Endothelial cell of umbilical vein (primary cell): ENCODE data around the gene LRAT. TPM values are rescaled to one million over a fixed set of nuclear protein-coding genes. Genes with fewer than 3 reads are reported as not detected.

Experiments used
- BruUV-seq: library from RNA; stranded (reverse); fragments of 400-500 nt; replicated peaks from 2 replicates; lab custom pipeline; 2021; lab: Mats Ljungman, UMichigan
- CTCF ChIA-PET: fragments of 300-600, 350-600 bp; sonication (Branson Sonifier 250); formaldehyde crosslinking; loops from one replicate; lab custom pipeline; 2021; ENCODE audit warnings: antibody characterized with exemption, inconsistent platforms; lab: Charles Lee
- POLR2A ChIA-PET: fragments of 300-600, 350-600 bp; sonication (Branson Sonifier 250); formaldehyde crosslinking; loops from one replicate; lab custom pipeline; 2021; ENCODE audit warnings: antibody characterized with exemption, inconsistent platforms; lab: Charles Lee
- DNase-seq: peaks from one replicate; pipeline ENCODE4 v3.0.0-alpha.2; 2011; ENCODE audit warnings: low read depth, low spot score
- FAIRE-seq: peaks from 2 replicates; lab custom pipeline; 2011; peaks lifted over from hg19 to GRCh38; lab: Jason Lieb, UNC
- H2AFZ ChIP-seq: 2 replicates; pipeline ENCODE4 v1.6.0; 2012; ENCODE audit warnings: low read depth, low read length, control low read depth, inconsistent platforms
- H3K27ac ChIP-seq: 2 replicates; pipeline ENCODE4 v1.5.1; 2011; ENCODE audit warnings: low read depth, mild to moderate bottlenecking, control low read depth, low read length, moderate library complexity; ENCODE audit not compliant: insufficient read depth
- H3K27me3 ChIP-seq, 2 experiments: 2 replicates each; pipeline versions ENCODE4 v1.6.0 to v1.6.1; 2011; ENCODE audit warnings: low read length in 2 of 2, mixed read lengths in 1 of 2; ENCODE audit not compliant: control insufficient read depth in 2 of 2, insufficient read depth in 2 of 2
- H3K36me3 ChIP-seq, 2 experiments: 2 replicates in 1 of 2; 3 replicates in 1 of 2; pipeline ENCODE4 v1.5.1; 2011; ENCODE audit warnings: low read length in 2 of 2, mild to moderate bottlenecking in 1 of 2, moderate library complexity in 1 of 2; ENCODE audit not compliant: control insufficient read depth in 2 of 2, insufficient read depth in 2 of 2; ENCODE audit errors: extremely low read depth in 1 of 2
- H3K4me1 ChIP-seq: 3 replicates; pipeline ENCODE4 v1.5.1; 2011; ENCODE audit warnings: mild to moderate bottlenecking, low read length; ENCODE audit not compliant: control insufficient read depth, insufficient read depth; ENCODE audit errors: extremely low read depth
- H3K4me2 ChIP-seq: 2 replicates; pipeline ENCODE4 v1.6.1; 2011; ENCODE audit warnings: low read length, control low read depth, mixed read lengths; ENCODE audit not compliant: insufficient read depth
- H3K4me3 ChIP-seq, 3 experiments: fragments of 200-600 bp in 1 of 3; sonication (generic), shearing (Covaris generic) in 1 of 3; replicated peaks in 1 of 3; 2 replicates each; pipeline ENCODE4 v1.5.1; 2011 to 2016; ENCODE audit warnings: control low read depth in 3 of 3, low read length in 3 of 3, mild to moderate bottlenecking in 2 of 3, inconsistent platforms in 1 of 3, low read depth in 1 of 3, moderate library complexity in 1 of 3; ENCODE audit not compliant: insufficient read depth in 1 of 3
- H3K79me2 ChIP-seq: 2 replicates; pipeline ENCODE4 v1.6.0; 2012; ENCODE audit warnings: low read length, inconsistent platforms; ENCODE audit not compliant: control insufficient read depth, insufficient read depth
- H3K9ac ChIP-seq: replicated peaks from 2 replicates; pipeline ENCODE3; 2011; ENCODE audit warnings: low read length, control low read depth; ENCODE audit not compliant: insufficient read depth; ENCODE audit errors: extremely low read depth
- H3K9me1 ChIP-seq: replicated peaks from 3 replicates; pipeline ENCODE4 v1.6.0; 2011; ENCODE audit warnings: mild to moderate bottlenecking, low read length; ENCODE audit not compliant: control insufficient read depth, insufficient read depth; ENCODE audit errors: extremely low read depth
- H3K9me3 ChIP-seq: replicated peaks from 2 replicates; pipeline ENCODE4 v1.5.1; 2012; ENCODE audit warnings: low read length, inconsistent platforms; ENCODE audit not compliant: control insufficient read depth, insufficient read depth
- H4K20me1 ChIP-seq: replicated peaks from 2 replicates; pipeline ENCODE3; 2011; ENCODE audit warnings: mild to moderate bottlenecking, low read length; ENCODE audit not compliant: control insufficient read depth, insufficient read depth; ENCODE audit errors: extremely low read depth
- EZH2 ChIP-seq: IDR thresholded peaks from 2 replicates; pipeline ENCODE4 v1.6.1; 2012; ENCODE audit warnings: borderline replicate concordance, low read depth, mild to moderate bottlenecking, moderate library complexity, low read length, inconsistent platforms; ENCODE audit not compliant: severe bottlenecking
- GATA2 ChIP-seq: IDR thresholded peaks from 2 replicates; pipeline ENCODE4 v1.7.0; 2011; ENCODE audit warnings: low read depth, mild to moderate bottlenecking, moderate library complexity, mixed read lengths, low read length; ENCODE audit not compliant: insufficient read length, insufficient read depth
- JUN ChIP-seq: IDR thresholded peaks from 2 replicates; pipeline ENCODE4 v1.6.1; 2011; ENCODE audit warnings: borderline replicate concordance, low read depth; ENCODE audit not compliant: insufficient read length, insufficient read depth
- MYC ChIP-seq: IDR thresholded peaks from one replicate; pipeline ENCODE4 v1.6.1; 2011; ENCODE audit warnings: mild to moderate bottlenecking, low read depth, low read length
- POLR2A ChIP-seq: IDR thresholded peaks from 2 replicates; pipeline ENCODE4 v1.6.1; 2012; ENCODE audit warnings: low read depth, mild to moderate bottlenecking, control low read depth, low read length
- POLR2AphosphoS5 ChIP-seq: IDR thresholded peaks from 2 replicates; pipeline ENCODE4 v1.6.1; 2012; ENCODE audit warnings: low read depth, mild to moderate bottlenecking, control low read depth, low read length, moderate library complexity; ENCODE audit not compliant: insufficient read depth
- dilution Hi-C: fragments of 300-500 bp; cut with MboI; formaldehyde crosslinking; loops from one replicate; pipeline ENCODE4 v1.15.0; 2019; ENCODE audit warnings: low sequenced_read_pairs; ENCODE audit not compliant: extremely low pct_ligation_motif_present
- intact Hi-C: fragments of 100-400 bp; cut with micrococcal nuclease; formaldehyde crosslinking; loops from one replicate; pipeline ENCODE4 v1.10.0; 2022
- polyA plus RNA-seq, 4 experiments: library from polyadenylated mRNA; depleted of rRNA in 3 of 4; stranded (reverse) in 3 of 4; unstranded in 1 of 4; fragments of >200 nt; gene quantifications; 2 replicates each; pipeline versions ENCODE4 v1.2.1 to v1.2.3, GENCODE V29; 2011 to 2012; ENCODE audit warnings: missing spikeins in 1 of 4
- total RNA-seq: library from RNA; stranded (reverse); gene quantifications from 2 replicates; pipeline ENCODE4 v1.2.3, GENCODE V29; 2021
- TF ChIP-seq, protein P1 (sequence below): IDR thresholded peaks from 2 replicates; pipeline ENCODE4 v1.6.1; 2011; ENCODE audit not compliant: insufficient read depth, insufficient read length
- TF ChIP-seq, protein P2 (sequence below), 2 donors: IDR thresholded peaks; 1 replicate in 1 of 2; 2 replicates in 1 of 2; pipeline ENCODE4 v1.5.1; 2011; ENCODE audit warnings: low read length in 2 of 2, mild to moderate bottlenecking in 2 of 2, moderate library complexity in 2 of 2, control low read depth in 1 of 2, inconsistent platforms in 1 of 2, low read depth in 1 of 2; ENCODE audit not compliant: insufficient read depth in 1 of 2; ENCODE audit errors: extremely low read depth in 1 of 2

The LRAT gene
- total and polyA plus RNA-seq, 2 donors (not counting 3 experiments of a cell fraction or from before 2014, with no cell fraction given), result not detected

DNA sequence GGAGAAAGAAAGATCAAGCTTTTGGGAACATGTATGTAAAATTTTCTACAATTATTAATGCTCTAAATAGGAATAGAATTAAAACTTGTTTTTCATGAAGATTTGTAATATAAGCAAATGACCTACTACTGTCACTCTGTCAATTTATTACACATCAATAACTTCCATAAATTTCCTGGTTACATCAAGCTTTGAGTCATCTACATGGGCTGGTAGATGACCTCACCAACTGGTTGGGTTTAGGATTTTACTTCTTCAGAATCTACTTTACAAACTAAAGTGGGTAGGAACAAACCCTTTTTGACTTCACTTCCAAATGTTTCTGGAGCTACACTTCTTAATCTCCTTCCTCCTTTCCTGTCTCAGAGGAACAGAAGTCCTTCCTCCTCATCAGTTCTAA is 12.0 kb upstream of the LRAT start:
- Histone ChIP-seq H3K4me1 (no peaks in the 10 kb centered on the region), H3K36me3 (no peaks in the 10 kb centered on the region), H3K4me3 (no peak overlapping the region), H3K27ac (no peak overlapping the region), H2AFZ (no peak overlapping the region), H3K9ac (no peak overlapping the region), H3K9me1 (no peaks in the 10 kb centered on the region), H3K27me3 (no peaks in the 10 kb centered on the region), H4K20me1 (no peaks in the 10 kb centered on the region), H3K4me2 (no peak overlapping the region), H3K9me3 (no peaks in the 10 kb centered on the region), H3K79me2 (no peaks in the 10 kb centered on the region)
- dilution Hi-C loops (no loop called here), intact Hi-C loops (no loop called here)
- FAIRE-seq (no peak), DNase-seq (no peak)
- POLR2A ChIA-PET, result no interaction called here
- BruUV-seq, result no TSS peak
- CTCF ChIA-PET, result no interaction called here
- TF ChIP-seq POLR2A (no peak), MYC (no peak), GATA2 (no peak), POLR2AphosphoS5 (no peak), EZH2 (no peak), JUN (no peak)
- TF ChIP-seq, protein P1, sequence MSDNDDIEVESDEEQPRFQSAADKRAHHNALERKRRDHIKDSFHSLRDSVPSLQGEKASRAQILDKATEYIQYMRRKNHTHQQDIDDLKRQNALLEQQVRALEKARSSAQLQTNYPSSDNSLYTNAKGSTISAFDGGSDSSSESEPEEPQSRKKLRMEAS, result no peak
- TF ChIP-seq, protein P2, sequence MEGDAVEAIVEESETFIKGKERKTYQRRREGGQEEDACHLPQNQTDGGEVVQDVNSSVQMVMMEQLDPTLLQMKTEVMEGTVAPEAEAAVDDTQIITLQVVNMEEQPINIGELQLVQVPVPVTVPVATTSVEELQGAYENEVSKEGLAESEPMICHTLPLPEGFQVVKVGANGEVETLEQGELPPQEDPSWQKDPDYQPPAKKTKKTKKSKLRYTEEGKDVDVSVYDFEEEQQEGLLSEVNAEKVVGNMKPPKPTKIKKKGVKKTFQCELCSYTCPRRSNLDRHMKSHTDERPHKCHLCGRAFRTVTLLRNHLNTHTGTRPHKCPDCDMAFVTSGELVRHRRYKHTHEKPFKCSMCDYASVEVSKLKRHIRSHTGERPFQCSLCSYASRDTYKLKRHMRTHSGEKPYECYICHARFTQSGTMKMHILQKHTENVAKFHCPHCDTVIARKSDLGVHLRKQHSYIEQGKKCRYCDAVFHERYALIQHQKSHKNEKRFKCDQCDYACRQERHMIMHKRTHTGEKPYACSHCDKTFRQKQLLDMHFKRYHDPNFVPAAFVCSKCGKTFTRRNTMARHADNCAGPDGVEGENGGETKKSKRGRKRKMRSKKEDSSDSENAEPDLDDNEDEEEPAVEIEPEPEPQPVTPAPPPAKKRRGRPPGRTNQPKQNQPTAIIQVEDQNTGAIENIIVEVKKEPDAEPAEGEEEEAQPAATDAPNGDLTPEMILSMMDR (IDR thresholded peaks at IDR 0.05; ENCODE audit: extremely low read depth in 1 of 2, insufficient read depth in 1 of 2, low read depth in 1 of 2, low read length in 2 of 2), result no peak
